Activated T-helper 1 cell treated with anti-CD3 and anti-CD28 coated beads, Interleukin-2, amount 50 U/mL, for 16 hours (primary cell): Measurements from ENCODE around the gene TMIE.
"Not testable (repeated sequence)": the region's sequence is repeated elsewhere in the genome, so short reads cannot be mapped to it uniquely, and the experiment has no call there.

Experiments
- DNase-seq, 2 donors: peaks; one replicate each; pipeline ENCODE4 v3.0.0-alpha.2; 2020; ENCODE audit warnings: low read depth in 1 of 2, low spot score in 1 of 2

Gene TMIE

GRCh38 chr3:46721009-46721408, 19.8 kb downstream of the TMIE start:
- no peak for DNase-seq

- DNase-seq = no peak
Measured at GRCh38 chr3:46722443-46722842, 21.3 kb downstream of the TMIE start.

GRCh38 chr3:46724424-46724823, 23.2 kb downstream of the TMIE start:
- DNase-seq = no peak

DNA sequence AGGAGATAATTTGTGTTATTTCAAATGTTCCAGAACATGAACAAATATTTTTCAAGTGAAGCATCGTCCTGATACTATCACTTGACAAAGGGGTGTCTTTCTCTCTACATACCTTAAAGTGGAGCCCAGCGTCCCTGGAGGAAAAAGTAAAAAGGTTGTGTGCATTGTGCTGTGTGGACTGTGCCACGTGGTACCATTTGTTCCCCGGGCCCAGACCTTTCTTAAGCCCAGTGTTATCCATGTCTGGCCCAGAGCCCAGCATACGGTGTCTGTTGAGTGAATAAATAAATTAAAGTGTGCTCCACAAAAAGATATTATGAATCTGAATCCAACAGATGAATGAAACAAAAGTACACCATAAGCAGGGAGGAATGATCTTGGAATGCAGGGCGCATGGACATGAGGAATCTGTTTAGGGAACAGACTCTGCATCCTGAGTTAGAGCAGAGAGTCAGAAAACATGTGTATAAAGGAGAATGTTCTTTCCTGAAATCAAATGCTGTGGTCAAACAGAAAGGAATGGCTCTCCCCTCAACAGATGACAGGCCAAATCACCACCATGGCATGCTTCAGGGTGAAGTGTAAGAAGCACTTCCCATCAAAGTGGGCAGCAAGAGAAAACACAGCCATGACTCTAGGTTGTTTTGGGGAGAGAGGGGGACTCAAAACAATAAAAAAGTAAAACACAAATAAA, 24.6 kb downstream of the TMIE start:
- DNase-seq = no peak

DNA sequence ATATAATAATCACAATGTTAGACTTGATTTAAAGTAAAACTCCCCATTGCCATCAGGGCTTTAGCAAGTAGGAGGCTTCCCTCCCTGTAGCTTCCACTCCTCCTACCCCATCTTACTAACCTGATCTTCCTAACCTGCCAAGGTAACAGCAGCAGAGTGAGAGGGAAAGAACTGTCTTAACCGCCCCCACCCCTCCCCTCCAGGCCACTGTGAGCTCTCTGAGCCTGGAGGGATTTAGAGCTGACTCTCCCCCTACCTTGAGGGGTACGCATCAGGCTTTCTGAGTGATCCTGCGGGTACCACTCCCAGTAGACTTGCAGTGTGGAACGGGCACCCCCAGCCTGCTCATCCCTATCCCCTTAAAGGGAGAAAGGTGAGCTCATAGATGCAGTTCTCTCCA, 27.8 kb downstream of the TMIE start:
- DNase-seq = no peak

GRCh38 chr3:46730819-46731218, 29.6 kb downstream of the TMIE start:
- no peak for DNase-seq

GRCh38 chr3:46731795-46732194, 30.6 kb downstream of the TMIE start:
- DNase-seq = no peak

DNA sequence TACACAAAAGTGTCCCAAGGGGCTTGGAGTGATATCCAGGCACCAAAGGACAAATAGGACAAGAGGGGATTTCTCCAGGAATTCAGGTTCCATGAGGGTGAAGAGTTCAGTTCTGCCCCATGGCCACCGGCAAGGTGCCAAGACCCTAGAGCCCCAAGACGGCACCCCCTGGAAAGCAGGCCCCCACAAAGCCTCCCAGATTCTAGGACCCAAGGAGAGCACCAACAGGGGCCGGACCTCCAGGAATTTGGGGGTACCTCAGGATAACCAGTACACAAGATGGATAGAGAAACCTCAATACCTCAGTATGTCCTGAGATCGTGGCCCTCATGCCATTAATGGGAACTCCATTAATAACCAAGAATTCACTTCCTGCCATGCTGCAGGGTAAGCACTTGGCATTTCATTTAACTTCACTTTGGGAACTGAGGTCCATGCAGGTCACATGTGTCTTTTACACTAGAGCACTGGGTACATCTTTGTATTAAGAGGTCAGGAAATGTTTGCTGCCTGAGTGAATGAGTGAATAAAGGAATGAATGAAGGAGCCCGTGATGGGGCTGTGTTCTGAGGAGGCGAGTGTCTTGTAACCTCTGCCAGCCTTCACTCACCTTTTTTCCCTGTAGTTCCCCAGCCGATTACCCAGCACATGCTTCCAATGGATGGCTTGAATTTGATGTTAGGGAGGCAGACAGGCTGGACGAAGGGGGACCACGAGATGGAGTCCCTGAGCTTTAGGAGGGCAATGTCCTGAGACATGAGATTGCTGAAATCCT, 32.0 kb downstream of the TMIE start:
- no peak for DNase-seq

- DNase-seq = no peak
Measured at GRCh38 chr3:46734773-46735172, 33.6 kb downstream of the TMIE start.

DNA sequence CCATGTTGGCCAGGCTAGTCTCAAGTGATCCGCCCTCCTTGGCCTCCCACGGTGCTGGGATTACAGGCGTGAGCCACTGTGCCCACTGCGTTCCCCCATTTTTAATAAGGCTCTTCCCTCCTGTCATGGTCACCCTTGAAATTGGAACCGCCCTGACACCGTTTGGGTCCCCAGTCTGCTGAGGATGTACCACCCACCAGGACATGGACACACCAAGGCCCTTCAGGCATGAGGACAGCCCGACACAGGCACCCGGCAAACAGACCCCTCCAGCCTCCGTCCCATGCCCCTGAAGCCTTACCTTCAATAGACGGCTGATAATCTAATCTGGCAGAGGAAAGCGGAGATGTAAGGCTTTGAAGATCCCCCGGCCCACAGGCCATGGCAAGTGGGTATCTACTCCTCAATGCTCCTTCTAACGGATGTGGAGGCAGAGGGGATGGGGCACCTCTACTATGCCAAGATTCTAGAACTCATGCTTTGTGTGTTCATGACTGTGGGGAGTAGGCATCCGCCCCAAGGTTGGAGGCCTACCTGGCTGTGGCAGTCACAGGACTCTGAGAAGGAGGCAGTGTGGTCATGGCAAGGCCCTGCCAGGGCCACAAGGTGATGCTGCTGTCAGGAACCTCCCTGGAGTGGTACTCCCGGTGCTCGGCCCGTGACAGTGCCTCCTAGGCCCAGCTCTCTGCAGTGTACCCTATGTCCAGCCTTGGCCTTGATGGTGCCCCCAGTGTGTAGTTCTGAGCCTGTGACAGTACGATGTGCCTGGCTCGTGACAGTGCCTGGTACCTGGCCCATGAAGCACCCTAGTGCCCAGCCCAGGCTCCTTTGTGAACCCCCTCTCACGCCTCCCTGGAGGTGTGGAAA, 35.0 kb downstream of the TMIE start:
- no peak for DNase-seq

GRCh38 chr3:46737329-46737731, 36.1 kb downstream of the TMIE start:
- DNase-seq = no peak

GRCh38 chr3:46739565-46739964, 38.4 kb downstream of the TMIE start:
- DNase-seq = not testable (repeated sequence)

GRCh38 chr3:46742992-46743585, 41.9 kb downstream of the TMIE start:
- no peak for DNase-seq

DNA sequence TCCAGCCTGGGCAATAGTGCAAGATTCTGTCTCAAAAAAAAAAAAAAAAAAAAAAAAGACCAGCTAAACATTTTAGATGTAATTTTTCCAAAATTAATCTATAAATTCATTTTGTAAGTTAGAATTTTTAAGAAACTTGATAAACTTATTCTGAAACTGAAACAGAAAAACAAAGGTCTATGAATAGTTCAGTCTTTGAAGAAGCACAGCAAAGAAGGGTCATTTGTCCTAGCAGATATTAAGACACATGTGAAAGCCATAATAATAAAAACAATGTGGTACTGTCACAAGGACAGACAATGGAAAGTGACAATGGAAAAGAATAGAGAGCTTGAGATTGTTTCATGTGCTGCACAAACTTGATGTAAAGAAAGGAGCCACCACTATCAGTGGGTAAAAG, 45.5 kb downstream of the TMIE start:
- DNase-seq = no peak

- no peak for DNase-seq
Measured at GRCh38 chr3:46748170-46748569, 47.0 kb downstream of the TMIE start.

- DNase-seq = no peak
Measured at GRCh38 chr3:46749129-46749528, 47.9 kb downstream of the TMIE start.

DNA sequence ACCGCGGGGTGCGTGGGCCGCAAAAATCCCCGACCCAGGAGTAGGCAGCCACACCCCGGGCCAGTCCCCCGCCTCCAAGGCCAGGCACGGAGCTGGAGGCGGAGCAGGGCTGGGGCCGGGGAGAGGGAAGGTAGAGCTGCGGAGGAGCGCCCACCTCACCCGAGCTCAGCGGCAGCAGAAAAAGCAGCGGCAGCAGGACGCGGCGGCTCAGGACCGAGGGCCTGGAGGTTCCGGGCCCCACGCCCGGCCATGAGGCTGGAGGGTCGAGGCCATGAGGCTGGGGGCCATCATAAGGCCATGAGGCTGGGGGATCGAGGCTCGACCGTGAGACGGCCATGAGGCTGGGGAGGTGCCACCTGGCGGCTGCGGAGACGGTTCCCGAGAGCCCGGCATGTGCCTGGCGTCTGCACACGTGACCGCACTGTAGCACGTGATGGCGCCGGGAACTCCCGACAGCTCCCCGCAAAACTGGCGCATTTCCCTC, 49.4 kb downstream of the TMIE start:
- no peak for DNase-seq

DNA sequence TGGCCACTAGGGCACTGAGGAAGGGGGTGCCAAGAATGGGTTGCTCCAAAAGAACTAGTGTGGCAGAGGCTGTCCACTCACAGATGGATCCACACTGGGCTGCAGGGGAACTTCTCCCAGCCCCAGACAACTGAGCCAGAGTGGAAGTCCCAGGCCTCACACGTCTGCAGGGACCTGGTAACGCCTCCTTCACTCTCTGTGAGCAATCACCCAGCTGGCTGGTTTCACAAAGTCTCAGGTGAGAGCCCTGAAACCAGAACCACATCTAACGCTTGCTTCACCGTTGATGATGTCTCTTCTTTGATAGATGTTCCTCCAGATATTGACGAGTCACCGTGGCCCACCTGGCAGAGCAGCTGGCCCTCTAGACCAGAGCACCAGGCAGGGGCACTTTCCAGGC, 51.9 kb downstream of the TMIE start:
- DNase-seq = not testable (repeated sequence)

DNA sequence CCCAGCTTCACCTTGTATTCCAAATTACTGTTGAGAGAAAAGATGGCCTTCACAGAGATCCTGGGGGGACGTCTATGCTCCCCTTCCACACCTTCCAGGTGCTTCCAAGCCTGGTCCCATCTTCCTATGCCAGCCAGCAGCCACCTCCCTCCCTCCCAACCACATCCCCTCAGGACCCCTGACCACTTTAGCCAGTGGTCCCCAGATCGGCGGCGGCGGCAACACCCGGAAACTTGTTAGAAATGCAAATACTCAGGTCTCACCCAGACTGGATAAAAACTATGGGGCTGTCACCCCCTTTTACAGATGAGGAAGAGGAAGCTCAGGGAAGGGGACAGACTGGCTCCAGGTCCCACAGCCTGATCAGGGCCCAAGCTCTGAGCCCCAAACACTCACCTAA, 54.5 kb downstream of the TMIE start:
- DNase-seq = no peak

- DNase-seq = no peak
Measured at GRCh38 chr3:46756642-46757041, 55.5 kb downstream of the TMIE start.
